Kidney glomerular epithelial cell (primary cell): ENCODE results near the gene ADAMTS17.

Experiments used
- DNase-seq: peaks from one replicate; lab custom pipeline; 2025; lab: John Stamatoyannopoulos, UW

The ADAMTS17 gene

GRCh38 chr15:100221471-100222348 is 120.1 kb downstream of the ADAMTS17 start:
- no peak for DNase-seq

- peak; percentile 2 for DNase-seq
These were observed 121.6 kb downstream of the ADAMTS17 start for GRCh38 chr15:100220058-100220768.

- DNase-seq = no peak
These were observed 123.3 kb downstream of the ADAMTS17 start for GRCh38 chr15:100218434-100218833.

- no peak for DNase-seq
These were observed 125.6 kb downstream of the ADAMTS17 start for GRCh38 chr15:100216182-100216581.

GRCh38 chr15:100215843-100216169 is 126.0 kb downstream of the ADAMTS17 start:
- DNase-seq = no peak

GRCh38 chr15:100215031-100215842 is 126.5 kb downstream of the ADAMTS17 start:
- no peak for DNase-seq

GRCh38 chr15:100211855-100212850 is 129.6 kb downstream of the ADAMTS17 start:
- DNase-seq = no peak

GRCh38 chr15:100210338-100210737 is 131.4 kb downstream of the ADAMTS17 start:
- DNase-seq = no peak

- DNase-seq = no peak
These were observed 132.7 kb downstream of the ADAMTS17 start for GRCh38 chr15:100208921-100209603.

GRCh38 chr15:100207053-100207452 is 134.7 kb downstream of the ADAMTS17 start:
- no peak for DNase-seq

GRCh38 chr15:100206643-100207042 is 135.1 kb downstream of the ADAMTS17 start:
- DNase-seq = no peak

GRCh38 chr15:100205549-100206295 is 136.1 kb downstream of the ADAMTS17 start:
- no peak for DNase-seq

- no peak for DNase-seq
These were observed 137.0 kb downstream of the ADAMTS17 start for GRCh38 chr15:100204771-100205170.

- no peak for DNase-seq
These were observed 137.6 kb downstream of the ADAMTS17 start for GRCh38 chr15:100204211-100204610.

- DNase-seq = no peak
These were observed 139.3 kb downstream of the ADAMTS17 start for GRCh38 chr15:100202309-100202960.

- peak; percentile 2 for DNase-seq
These were observed 140.1 kb downstream of the ADAMTS17 start for GRCh38 chr15:100201376-100202280.

- DNase-seq = no peak
These were observed 141.4 kb downstream of the ADAMTS17 start for GRCh38 chr15:100200287-100200880.
